ENCODE results near the gene RNF145. TPM values are rescaled to one million over a fixed set of nuclear protein-coding genes. Genes with fewer than 3 reads are reported as not detected.

Gene RNF145
- total RNA-seq, 4 donors from 2014 or later, result 49.7 to 82.3 (median 72.3) TPM

- peak overlapping the region in 1 of 4 donors; percentile 25 for H3K27ac ChIP-seq
- peak overlapping the region in 1 of 4 donors; percentile 20 for H3K4me3 ChIP-seq
- no peaks in the 10 kb centered on the region for H3K9me3 ChIP-seq
- no peak for DNase-seq
- 35 to 53% methylated on average over 5 of the region's 5 CpGs for WGBS, 2 donors
- H3K36me3 ChIP-seq, result no peaks in the 10 kb centered on the region
- peaks cover 0 to 10% (median 0%) of the 10 kb centered on the region in 4 donors for H3K27me3 ChIP-seq
- no peak for TF ChIP-seq POLR2A (IDR thresholded peaks at IDR 0.05)
- TF ChIP-seq CTCF (IDR thresholded peaks at IDR 0.05), result no peak
- intact Hi-C loops (cut with DNase I), result no loop called here
- peaks cover 0 to 11% (median 0%) of the 10 kb centered on the region in 3 donors for H3K4me1 ChIP-seq
These were observed 76.8 kb downstream of the RNF145 start for GRCh38 chr5:159132429-159133040.

GRCh38 chr5:159131951-159132350 is 77.4 kb downstream of the RNF145 start:
- Histone ChIP-seq H3K4me1 (peaks cover 0 to 11% (median 0%) of the 10 kb centered on the region in 3 donors), H3K36me3 (no peaks in the 10 kb centered on the region), H3K9me3 (no peaks in the 10 kb centered on the region), H3K4me3 (no peak overlapping the region), H3K27me3 (peaks cover 0 to 10% (median 0%) of the 10 kb centered on the region in 4 donors), H3K27ac (no peak overlapping the region)
- 65 to 73% methylated on average over 4 of the region's 4 CpGs for WGBS, 2 donors
- no peak for TF ChIP-seq POLR2A (IDR thresholded peaks at IDR 0.05)
- no peak for TF ChIP-seq CTCF (IDR thresholded peaks at IDR 0.05)
- DNase-seq, result no peak
- intact Hi-C loops (cut with DNase I), result no loop called here

GRCh38 chr5:159130871-159131270 is 78.5 kb downstream of the RNF145 start:
- intact Hi-C loops (cut with DNase I), result no loop called here
- DNase-seq, result no peak
- H3K27me3 ChIP-seq, result peaks cover 0 to 10% (median 0%) of the 10 kb centered on the region in 4 donors

GRCh38 chr5:159128070-159128541 is 81.2 kb downstream of the RNF145 start:
- intact Hi-C loops (cut with DNase I), result no loop called here
- WGBS, 2 donors, result 64 to 86% methylated on average over 6 of the region's 6 CpGs

More at GRCh38 chr5:159130871-159131270, 78.5 kb downstream of the RNF145 start:
- H3K36me3 ChIP-seq, result no peaks in the 10 kb centered on the region
- H3K4me3 ChIP-seq, result no peak overlapping the region
- TF ChIP-seq POLR2A (IDR thresholded peaks at IDR 0.05), result no peak
- no peak for TF ChIP-seq CTCF (IDR thresholded peaks at IDR 0.05)
- H3K4me1 ChIP-seq, result peaks cover 0 to 11% (median 0%) of the 10 kb centered on the region in 3 donors
- 77% methylated on average over 3 of the region's 3 CpGs for WGBS, 2 donors
- no peak overlapping the region for H3K27ac ChIP-seq
- H3K9me3 ChIP-seq, result no peaks in the 10 kb centered on the region

More at GRCh38 chr5:159128070-159128541, 81.2 kb downstream of the RNF145 start:
- no peaks in the 10 kb centered on the region for H3K36me3 ChIP-seq
- TF ChIP-seq POLR2A (IDR thresholded peaks at IDR 0.05) (no peak), CTCF (IDR thresholded peaks at IDR 0.05) (no peak)
- no peak for DNase-seq
- no peaks in the 10 kb centered on the region for H3K9me3 ChIP-seq
- no peak overlapping the region for H3K4me3 ChIP-seq
- H3K27ac ChIP-seq, result no peak overlapping the region
- peaks cover 0 to 10% (median 0%) of the 10 kb centered on the region in 4 donors for H3K27me3 ChIP-seq
- H3K4me1 ChIP-seq, result peaks cover 0 to 8% (median 0%) of the 10 kb centered on the region in 3 donors

Data from esophagus squamous epithelium (tissue), 5 donors.